ENCODE measurements around the gene CYP27B1.

DNA sequence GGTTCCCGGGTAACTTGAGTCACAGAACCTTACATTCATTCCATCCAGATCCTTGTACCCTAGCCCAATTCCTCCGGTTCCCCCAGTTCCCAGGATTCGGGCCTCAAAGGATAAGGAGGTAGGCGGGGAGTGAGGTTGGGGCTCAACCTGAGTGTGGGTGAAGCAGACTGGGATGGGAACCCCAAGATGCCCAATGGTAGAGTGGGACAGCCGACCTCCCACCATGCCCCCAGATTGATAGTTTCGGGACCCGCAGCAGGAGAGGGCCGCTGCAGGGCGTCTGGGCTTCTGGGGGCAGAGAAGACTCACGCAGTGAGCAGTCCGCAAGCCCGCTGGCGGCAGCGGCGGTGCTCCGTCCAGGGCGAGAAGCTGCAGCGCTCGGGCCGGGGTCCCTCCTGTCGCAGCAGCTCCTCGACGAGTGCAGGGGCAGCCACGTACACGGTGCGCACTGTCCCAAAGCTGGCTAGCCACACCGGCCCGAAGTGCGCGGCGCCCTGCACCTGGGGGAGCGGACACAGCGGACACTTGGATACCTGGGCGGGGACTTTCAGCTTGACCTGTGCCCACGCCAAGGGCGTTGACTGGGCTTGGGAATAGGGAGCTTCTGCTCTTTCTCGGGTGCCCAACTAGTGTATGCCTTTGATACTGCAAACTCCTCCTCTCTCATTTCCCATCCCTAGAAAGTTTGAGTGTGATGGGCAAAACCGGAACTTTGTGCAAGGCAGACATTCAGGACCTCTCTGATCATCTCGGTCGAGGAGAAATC is 997 bp downstream of the CYP27B1 start:
- TF ChIP-seq, protein P1, sequence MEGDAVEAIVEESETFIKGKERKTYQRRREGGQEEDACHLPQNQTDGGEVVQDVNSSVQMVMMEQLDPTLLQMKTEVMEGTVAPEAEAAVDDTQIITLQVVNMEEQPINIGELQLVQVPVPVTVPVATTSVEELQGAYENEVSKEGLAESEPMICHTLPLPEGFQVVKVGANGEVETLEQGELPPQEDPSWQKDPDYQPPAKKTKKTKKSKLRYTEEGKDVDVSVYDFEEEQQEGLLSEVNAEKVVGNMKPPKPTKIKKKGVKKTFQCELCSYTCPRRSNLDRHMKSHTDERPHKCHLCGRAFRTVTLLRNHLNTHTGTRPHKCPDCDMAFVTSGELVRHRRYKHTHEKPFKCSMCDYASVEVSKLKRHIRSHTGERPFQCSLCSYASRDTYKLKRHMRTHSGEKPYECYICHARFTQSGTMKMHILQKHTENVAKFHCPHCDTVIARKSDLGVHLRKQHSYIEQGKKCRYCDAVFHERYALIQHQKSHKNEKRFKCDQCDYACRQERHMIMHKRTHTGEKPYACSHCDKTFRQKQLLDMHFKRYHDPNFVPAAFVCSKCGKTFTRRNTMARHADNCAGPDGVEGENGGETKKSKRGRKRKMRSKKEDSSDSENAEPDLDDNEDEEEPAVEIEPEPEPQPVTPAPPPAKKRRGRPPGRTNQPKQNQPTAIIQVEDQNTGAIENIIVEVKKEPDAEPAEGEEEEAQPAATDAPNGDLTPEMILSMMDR (IDR thresholded peaks at IDR 0.05 in 4 of 5, conservative IDR thresholded peaks at IDR 0.05 in 1 of 5) = no peak
- TF ChIP-seq POLR2A (IDR thresholded peaks at IDR 0.05) = no peak

All from gastrocnemius medialis (tissue), 4 donors.